GM08714 (cell line): ENCODE measurements around the gene CRADD.

ENCODE experiments used
- H3K4me3 ChIP-seq: fragments of 200-500 bp; sonication (Bioruptor generic); 2 replicates; pipeline ENCODE4 v1.5.1; 2014; ENCODE audit warnings: mild to moderate bottlenecking, low read length, inconsistent platforms
- ZNF274 ChIP-seq: IDR thresholded peaks from 2 replicates; pipeline ENCODE4 v1.6.1; 2012; ENCODE audit warnings: mild to moderate bottlenecking, low read depth, low read length

Gene CRADD

DNA sequence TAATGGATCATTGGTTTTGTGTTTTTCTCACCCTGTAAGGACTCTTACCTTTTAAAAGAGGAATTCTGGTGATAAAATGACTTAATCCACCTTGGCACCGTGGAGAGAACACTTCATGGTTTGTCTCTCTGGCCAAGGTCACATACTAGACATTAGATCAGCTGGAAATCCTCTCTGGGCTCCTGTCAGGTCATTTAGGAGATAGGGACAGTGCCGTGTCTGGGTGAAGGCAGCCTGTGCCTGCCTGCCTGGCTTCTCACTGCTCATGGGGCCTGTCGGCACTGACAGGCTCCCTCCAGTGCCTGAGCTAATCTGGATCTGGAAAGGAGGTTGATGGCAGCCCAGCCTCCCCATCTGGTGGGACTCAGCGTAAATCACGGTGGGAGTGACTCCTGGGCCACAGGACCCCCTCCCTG is 5.7 kb downstream of the CRADD start:
- TF ChIP-seq ZNF274: no peak
- H3K4me3 ChIP-seq: no peak overlapping the region

GRCh38 chr12:93683410-93683809 is 6.2 kb downstream of the CRADD start:
- TF ChIP-seq ZNF274: no peak
- no peak overlapping the region for H3K4me3 ChIP-seq

DNA sequence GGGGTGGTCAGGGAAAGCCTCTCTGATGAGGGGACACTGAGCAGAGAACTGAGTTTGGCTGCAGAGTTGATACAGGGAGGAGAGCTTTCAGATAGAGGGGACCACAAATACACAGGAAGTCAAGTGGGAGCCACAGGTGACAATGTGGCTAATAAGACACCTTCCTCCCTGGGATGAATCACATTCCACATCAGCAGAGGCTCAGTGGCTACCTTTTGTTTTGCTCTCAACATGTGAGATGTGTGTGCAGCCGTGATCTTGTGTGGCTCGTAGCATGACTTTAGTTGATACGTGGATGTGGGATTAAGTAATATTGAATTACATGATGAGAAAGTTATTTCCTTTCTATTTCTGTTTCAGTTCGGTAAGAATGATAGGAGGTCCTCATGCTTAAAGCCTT is 7.5 kb downstream of the CRADD start:
- H3K4me3 ChIP-seq: no peak overlapping the region
- TF ChIP-seq ZNF274: no peak

GRCh38 chr12:93686572-93687356 is 9.6 kb downstream of the CRADD start:
- H3K4me3 ChIP-seq: no peak overlapping the region
- no peak for TF ChIP-seq ZNF274

DNA sequence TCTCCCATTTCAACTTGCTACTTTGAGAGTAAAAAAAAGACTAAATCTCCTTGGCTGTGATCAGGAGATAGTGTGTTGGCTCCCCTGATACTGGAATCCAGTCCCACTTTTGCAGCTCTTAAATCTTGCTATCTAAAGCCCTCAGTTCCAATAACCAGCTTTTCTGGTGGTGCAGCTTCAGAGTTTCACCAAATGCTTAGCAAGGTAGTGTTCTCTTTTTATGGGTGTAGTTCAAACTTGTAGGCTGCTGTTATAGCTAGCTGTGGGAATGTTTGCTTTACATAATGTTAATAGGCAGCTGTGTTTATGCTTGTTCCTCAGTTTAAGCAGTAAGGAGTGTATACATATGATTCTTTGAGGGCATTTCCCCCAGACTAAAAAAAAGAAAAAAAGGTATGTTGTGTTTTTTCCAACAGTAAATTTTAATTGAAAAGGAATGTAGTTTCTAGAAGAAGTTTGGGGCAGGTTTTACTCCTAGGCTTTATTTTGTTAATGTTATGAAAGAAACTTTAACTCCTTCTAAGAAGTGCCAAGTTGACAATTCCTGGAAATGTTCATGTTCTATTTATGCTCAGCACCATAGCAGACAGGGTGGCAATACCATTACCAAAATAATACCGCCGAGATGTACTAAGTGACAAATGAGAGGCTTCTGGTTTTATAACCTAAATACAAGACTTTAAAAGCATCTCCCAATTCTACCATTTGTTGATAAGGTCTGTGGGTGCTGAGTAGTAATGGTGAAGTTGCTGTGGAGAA is 12.1 kb downstream of the CRADD start:
- TF ChIP-seq ZNF274: no peak
- H3K4me3 ChIP-seq: no peak overlapping the region

- TF ChIP-seq ZNF274: no peak
- no peak overlapping the region for H3K4me3 ChIP-seq
Measured at GRCh38 chr12:93696462-93696861, 19.3 kb downstream of the CRADD start.

DNA sequence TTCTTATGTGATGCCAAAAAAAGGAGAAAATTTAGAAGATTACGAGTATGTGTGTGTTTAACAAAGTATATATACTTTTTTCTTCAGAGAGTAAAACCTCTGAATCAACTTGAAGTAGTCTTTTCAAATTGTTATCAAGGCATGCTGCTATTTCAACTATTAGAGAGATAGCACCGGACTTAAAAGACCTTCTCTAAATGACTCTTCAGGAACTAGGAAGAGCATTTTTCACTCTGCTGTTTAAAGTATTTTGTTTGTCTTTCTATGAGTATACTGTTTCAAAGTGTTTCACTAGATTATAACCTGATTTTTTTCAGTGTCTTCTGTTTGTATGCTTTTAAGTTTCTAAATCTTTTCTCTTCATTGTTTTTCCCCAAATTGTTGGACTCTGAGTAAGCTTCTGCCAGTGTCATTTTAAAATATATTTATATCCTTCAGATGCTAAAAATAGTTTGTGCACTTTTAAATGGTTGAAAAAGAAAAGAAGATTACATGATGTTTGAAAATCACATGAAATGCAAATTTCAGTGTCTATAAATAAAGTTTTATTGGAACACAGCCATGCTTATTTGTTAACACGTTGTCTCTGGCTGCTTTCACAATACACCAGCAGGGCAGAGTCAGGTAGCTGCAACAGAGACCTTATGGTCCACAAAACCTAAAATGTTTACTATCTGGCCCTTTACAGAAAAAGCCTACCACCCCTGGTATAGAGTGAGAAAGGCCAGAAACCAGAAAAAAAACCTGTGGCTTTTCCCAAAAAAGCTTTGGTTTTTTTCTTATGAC is 21.3 kb downstream of the CRADD start:
- H3K4me3 ChIP-seq: no peak overlapping the region
- TF ChIP-seq ZNF274: no peak

- H3K4me3 ChIP-seq: no peak overlapping the region
- no peak for TF ChIP-seq ZNF274
Measured at GRCh38 chr12:93699271-93700145, 22.3 kb downstream of the CRADD start.

- no peak overlapping the region for H3K4me3 ChIP-seq
- no peak for TF ChIP-seq ZNF274
Measured at GRCh38 chr12:93702707-93703315, 25.6 kb downstream of the CRADD start.

DNA sequence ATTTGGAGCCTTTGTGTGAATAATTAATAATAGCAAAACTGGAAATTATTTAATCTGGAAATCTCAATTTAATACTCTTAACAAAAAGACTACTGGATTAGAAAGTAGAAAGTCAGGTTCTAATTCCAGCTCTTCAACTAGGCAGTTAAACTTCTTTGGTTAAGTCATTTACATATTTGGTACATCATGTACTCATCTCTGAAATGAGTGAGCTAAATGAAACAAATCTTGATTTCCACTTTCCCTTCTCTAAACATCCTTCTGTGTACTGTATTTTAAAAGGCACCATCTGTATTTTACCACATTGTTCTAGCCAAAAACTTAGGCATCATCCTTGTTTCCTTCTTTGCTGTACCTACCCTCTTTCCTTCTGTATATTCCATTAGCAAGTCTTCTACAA is 26.9 kb downstream of the CRADD start:
- TF ChIP-seq ZNF274: no peak
- H3K4me3 ChIP-seq: no peak overlapping the region

DNA sequence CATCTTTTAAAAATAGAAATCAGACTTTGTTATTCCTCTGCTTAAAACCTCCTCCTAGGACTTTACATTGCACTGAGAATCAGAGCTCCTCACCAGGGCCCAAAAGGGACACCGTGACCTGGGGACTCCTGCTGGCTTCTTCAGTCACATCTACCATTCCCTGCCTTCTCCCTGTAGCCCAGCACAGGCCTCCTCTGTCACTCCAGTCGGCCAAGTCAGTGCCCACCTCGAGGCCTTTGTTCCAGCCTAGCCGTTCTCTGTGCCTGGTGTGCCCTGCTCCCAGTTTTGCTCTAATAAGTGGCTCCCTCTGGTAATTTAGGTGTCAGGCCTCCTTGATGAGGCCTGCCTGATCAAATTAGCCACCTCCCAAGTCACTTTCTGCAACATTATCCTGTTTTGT is 27.4 kb downstream of the CRADD start:
- no peak for TF ChIP-seq ZNF274
- H3K4me3 ChIP-seq: no peak overlapping the region

DNA sequence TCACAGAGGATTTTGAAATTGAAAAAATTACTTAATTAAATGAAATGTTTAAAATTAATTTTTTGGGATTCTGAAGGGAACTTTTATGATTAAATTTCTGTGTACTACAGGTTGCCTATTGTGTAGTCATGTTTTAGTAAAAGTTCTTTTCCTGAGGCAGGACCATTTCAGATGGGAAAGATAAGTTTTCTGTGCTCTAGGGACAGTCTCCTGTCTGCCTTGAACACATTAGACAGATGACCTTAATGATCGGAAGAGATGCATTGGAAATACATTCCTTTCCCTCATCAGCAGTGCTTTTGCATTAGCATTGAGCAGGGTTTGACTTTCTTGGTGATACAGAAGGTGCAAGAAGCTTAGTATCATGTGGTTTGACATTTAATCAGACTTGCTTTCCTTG is 28.1 kb downstream of the CRADD start:
- TF ChIP-seq ZNF274: no peak
- no peak overlapping the region for H3K4me3 ChIP-seq

- no peak for TF ChIP-seq ZNF274
- no peak overlapping the region for H3K4me3 ChIP-seq
Measured at GRCh38 chr12:93706387-93706786, 29.2 kb downstream of the CRADD start.
